Spleen (tissue), 7 donors: Measurements from ENCODE around the gene ZNF70.

Source experiments
- CTCF ChIP-seq, 11 experiments: fragments of 200-600 bp in 7 of 11; fragments of 450-650 bp in 4 of 11; sonication (generic) in 4 of 11; IDR thresholded peaks in 8 of 11; conservative IDR thresholded peaks in 3 of 11; 1 replicate in 7 of 11; 2 replicates in 4 of 11; pipeline versions ENCODE4 v1.4.0 to v1.8.0; 2016 to 2021; ENCODE audit warnings: antibody characterized with exemption in 11 of 11, inconsistent platforms in 4 of 11, mild to moderate bottlenecking in 1 of 11
- POLR2A ChIP-seq, 3 donors: fragments of 450-650 bp; IDR thresholded peaks; one replicate each; pipeline ENCODE4 v1.5.1; 2017; ENCODE audit warnings: antibody characterized with exemption in 3 of 3, mild to moderate bottlenecking in 1 of 3
- donor health status: DM: no; HTN: no; CAD: no; lungs with moderate emphysema.
- donor health status: DM: no; HTN: no; CAD: no.
- donor health status: DM: no; HTN: no; CAD: no.

GRCh38 chr22:23781511-23782183 lies 30.7 kb upstream of the ZNF70 start:
- TF ChIP-seq CTCF (IDR thresholded peaks at IDR 0.05 in 8 of 11, conservative IDR thresholded peaks at IDR 0.05 in 3 of 11), result no peak
- TF ChIP-seq POLR2A (IDR thresholded peaks at IDR 0.05), result no peak
